WTC11 (cell line): ENCODE measurements around the gene RAMP1. TPM values are rescaled to one million over a fixed set of nuclear protein-coding genes. Genes with fewer than 3 reads are reported as not detected.

Experiments used
- ATAC-seq: fragments of 200-7000 bp; cut with Tn5 transposase; 2 replicates; pipeline ENCODE4 v1.10.0; 2021; ENCODE audit warnings: mild to moderate bottlenecking, moderate library complexity
- CTCF ChIA-PET: fragments of 300-600 bp; sonication (Branson Sonifier 250); formaldehyde crosslinking; loops from one replicate; lab custom pipeline; 2021; ENCODE audit warnings: antibody characterized with exemption; lab: Charles Lee
- POLR2A ChIA-PET: fragments of 350-600 bp; sonication (Branson Sonifier 250); formaldehyde crosslinking; loops from one replicate; lab custom pipeline; 2021; ENCODE audit warnings: antibody characterized with exemption; lab: Charles Lee
- DNase-seq: peaks from one replicate; pipeline ENCODE4 v3.0.0; 2021; ENCODE audit warnings: low spot score
- H3K27ac Mint-ChIP-seq: 2 replicates; pipeline ENCODE4 v1.8.0; 2021; ENCODE audit warnings: mixed read lengths
- H3K27me3 Mint-ChIP-seq: 2 replicates; pipeline ENCODE4 v1.8.0; 2021; ENCODE audit warnings: low read depth, mild to moderate bottlenecking, moderate library complexity, mixed read lengths
- H3K36me3 Mint-ChIP-seq: 2 replicates; pipeline ENCODE4 v1.8.0; 2021; ENCODE audit warnings: mixed read lengths
- H3K4me1 Mint-ChIP-seq: 2 replicates; pipeline ENCODE4 v1.8.0; 2022; ENCODE audit warnings: mixed read lengths
- H3K4me3 Mint-ChIP-seq: 2 replicates; pipeline ENCODE4 v1.8.0; 2021; ENCODE audit warnings: mild to moderate bottlenecking, moderate library complexity, mixed read lengths
- H3K9me3 Mint-ChIP-seq: 2 replicates; pipeline ENCODE4 v1.8.0; 2021; ENCODE audit warnings: mixed read lengths
- CBFB ChIP-seq: sonication (generic); formaldehyde crosslinking; IDR thresholded peaks from 2 replicates; pipeline ENCODE4 v1.8.1; 2022; ENCODE audit warnings: mild to moderate bottlenecking, low read depth, missing genetic modification reagents
- ELF4 ChIP-seq: sonication (generic); formaldehyde crosslinking; IDR thresholded peaks from 2 replicates; pipeline ENCODE4 v1.8.1; 2022; ENCODE audit warnings: low read depth, mild to moderate bottlenecking, moderate library complexity, missing genetic modification reagents
- EMX1 ChIP-seq: fragments of 250-450 bp; sonication (Bioruptor Pico); IDR thresholded peaks from 2 replicates; pipeline ENCODE4 v1.8.0; 2021; ENCODE audit warnings: mild to moderate bottlenecking
- GTF2I ChIP-seq: fragments of 250-450 bp; sonication (Bioruptor Pico); conservative IDR thresholded peaks from 2 replicates; pipeline ENCODE4 v1.4.0; 2021; ENCODE audit warnings: mild to moderate bottlenecking
- NR2C2 ChIP-seq: sonication (generic); formaldehyde crosslinking; IDR thresholded peaks from 2 replicates; pipeline ENCODE4 v1.8.0; 2022; ENCODE audit warnings: mild to moderate bottlenecking, missing genetic modification reagents
- SMAD3 ChIP-seq: sonication (generic); formaldehyde crosslinking; IDR thresholded peaks from 2 replicates; pipeline ENCODE4 v1.8.0; 2022; ENCODE audit warnings: missing genetic modification reagents, mild to moderate bottlenecking, borderline replicate concordance
- TEAD1 ChIP-seq: sonication (generic); formaldehyde crosslinking; IDR thresholded peaks from 2 replicates; pipeline ENCODE4 v1.8.0; 2022; ENCODE audit warnings: mild to moderate bottlenecking, missing genetic modification reagents
- TP53 ChIP-seq: sonication (generic); formaldehyde crosslinking; IDR thresholded peaks from 2 replicates; pipeline ENCODE4 v1.8.1; 2023; ENCODE audit warnings: mild to moderate bottlenecking, missing genetic modification reagents
- ZNF138 ChIP-seq: sonication (generic); formaldehyde crosslinking; conservative IDR thresholded peaks from 2 replicates; pipeline ENCODE4 v1.8.1; 2022; ENCODE audit warnings: mild to moderate bottlenecking, moderate library complexity, missing genetic modification reagents
- ZNF219 ChIP-seq: sonication (generic); formaldehyde crosslinking; IDR thresholded peaks from 2 replicates; pipeline ENCODE4 v1.8.0; 2023; ENCODE audit warnings: missing genetic modification reagents, mild to moderate bottlenecking, borderline replicate concordance
- ZNF232 ChIP-seq: sonication (generic); formaldehyde crosslinking; IDR thresholded peaks from 2 replicates; pipeline ENCODE4 v1.8.0; 2022; ENCODE audit warnings: mild to moderate bottlenecking, missing genetic modification reagents
- ZNF416 ChIP-seq: fragments of 250-450 bp; sonication (Bioruptor Pico); IDR thresholded peaks from 2 replicates; pipeline ENCODE4 v1.9.0; 2021; ENCODE audit warnings: mild to moderate bottlenecking, inconsistent platforms
- ZNF671 ChIP-seq: fragments of 250-450 bp; sonication (Bioruptor Pico); IDR thresholded peaks from 2 replicates; pipeline ENCODE4 v1.8.0; 2021; ENCODE audit warnings: mild to moderate bottlenecking
- total RNA-seq: library from RNA; stranded (reverse); gene quantifications from 3 replicates; pipeline ENCODE4 v1.2.3, GENCODE V29; 2021
- TF ChIP-seq, protein P1 (sequence below): sonication (generic); formaldehyde crosslinking; IDR thresholded peaks from 2 replicates; pipeline ENCODE4 v1.8.0; 2022; ENCODE audit warnings: mild to moderate bottlenecking, missing genetic modification reagents
- TF ChIP-seq, protein P2 (sequence below): fragments of 250-450 bp; sonication (Bioruptor Pico); IDR thresholded peaks from 2 replicates; pipeline ENCODE4 v1.9.0; 2021; ENCODE audit warnings: mild to moderate bottlenecking
- TF ChIP-seq, protein P3 (sequence below): fragments of 250-450 bp; sonication (Bioruptor Pico); IDR thresholded peaks from 2 replicates; pipeline ENCODE4 v1.9.0; 2021; ENCODE audit warnings: mild to moderate bottlenecking, borderline replicate concordance
- TF ChIP-seq, protein P4 (sequence below): sonication (generic); formaldehyde crosslinking; conservative IDR thresholded peaks from 2 replicates; pipeline ENCODE4 v1.8.1; 2022; ENCODE audit warnings: mild to moderate bottlenecking, missing genetic modification reagents
- TF ChIP-seq, protein P5 (sequence below): sonication (generic); formaldehyde crosslinking; IDR thresholded peaks from 2 replicates; pipeline ENCODE4 v1.8.1; 2022; ENCODE audit warnings: low read depth, missing genetic modification reagents, borderline replicate concordance

RAMP1 gene
- total RNA-seq, 1 experiment from 2014 or later: 1.0 TPM

DNA sequence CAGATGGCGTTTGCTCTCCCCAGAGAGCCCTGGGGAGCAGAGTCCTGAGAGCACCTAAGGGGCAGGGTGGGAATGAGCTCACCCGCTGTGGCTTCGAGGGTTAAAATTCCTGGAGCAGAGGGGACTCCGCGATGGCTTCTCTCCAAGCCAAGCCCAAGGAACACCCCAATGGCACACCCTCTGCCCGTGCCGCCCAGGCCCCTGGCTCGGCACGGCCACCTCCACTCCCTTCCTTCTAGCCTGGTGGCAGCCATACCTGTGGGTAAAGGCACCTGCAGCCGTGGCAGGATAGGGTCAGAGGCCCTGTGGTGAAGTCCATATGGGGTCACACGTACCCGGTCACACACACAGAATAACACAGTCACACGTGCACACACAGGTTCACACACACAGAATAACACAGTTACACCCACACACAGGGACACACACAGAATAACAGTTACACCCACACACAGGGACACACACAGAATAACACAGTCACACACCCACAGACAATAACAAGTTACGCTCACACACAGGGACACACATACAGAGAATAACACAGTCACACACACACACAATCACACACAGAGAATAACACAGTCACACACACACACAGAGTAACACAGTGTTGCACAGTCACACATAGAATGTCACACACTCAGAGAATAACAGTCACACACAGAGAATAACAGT lies 50.5 kb downstream of the RAMP1 start:
- no peak overlapping the region for H3K27ac Mint-ChIP-seq
- ATAC-seq: no peak
- H3K9me3 Mint-ChIP-seq: peaks cover 14% of the 10 kb centered on the region
- no peak overlapping the region for H3K4me3 Mint-ChIP-seq
- POLR2A ChIA-PET: no interaction called here
- DNase-seq: no peak
- TF ChIP-seq GTF2I (CRISPR knock-in tag): no peak
- TF ChIP-seq, protein P1, sequence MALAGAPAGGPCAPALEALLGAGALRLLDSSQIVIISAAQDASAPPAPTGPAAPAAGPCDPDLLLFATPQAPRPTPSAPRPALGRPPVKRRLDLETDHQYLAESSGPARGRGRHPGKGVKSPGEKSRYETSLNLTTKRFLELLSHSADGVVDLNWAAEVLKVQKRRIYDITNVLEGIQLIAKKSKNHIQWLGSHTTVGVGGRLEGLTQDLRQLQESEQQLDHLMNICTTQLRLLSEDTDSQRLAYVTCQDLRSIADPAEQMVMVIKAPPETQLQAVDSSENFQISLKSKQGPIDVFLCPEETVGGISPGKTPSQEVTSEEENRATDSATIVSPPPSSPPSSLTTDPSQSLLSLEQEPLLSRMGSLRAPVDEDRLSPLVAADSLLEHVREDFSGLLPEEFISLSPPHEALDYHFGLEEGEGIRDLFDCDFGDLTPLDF: no peak
- no peaks in the 10 kb centered on the region for H3K4me1 Mint-ChIP-seq
- no peaks in the 10 kb centered on the region for H3K36me3 Mint-ChIP-seq
- no peaks in the 10 kb centered on the region; the same call in 1 of the 2 replicates for H3K27me3 Mint-ChIP-seq
- CTCF ChIA-PET: interaction anchor here (0.7 kb wide), 1 partner anchor 13 kb away, joined by 3 read pairs; no protein-coding TSS in a partner anchor

DNA sequence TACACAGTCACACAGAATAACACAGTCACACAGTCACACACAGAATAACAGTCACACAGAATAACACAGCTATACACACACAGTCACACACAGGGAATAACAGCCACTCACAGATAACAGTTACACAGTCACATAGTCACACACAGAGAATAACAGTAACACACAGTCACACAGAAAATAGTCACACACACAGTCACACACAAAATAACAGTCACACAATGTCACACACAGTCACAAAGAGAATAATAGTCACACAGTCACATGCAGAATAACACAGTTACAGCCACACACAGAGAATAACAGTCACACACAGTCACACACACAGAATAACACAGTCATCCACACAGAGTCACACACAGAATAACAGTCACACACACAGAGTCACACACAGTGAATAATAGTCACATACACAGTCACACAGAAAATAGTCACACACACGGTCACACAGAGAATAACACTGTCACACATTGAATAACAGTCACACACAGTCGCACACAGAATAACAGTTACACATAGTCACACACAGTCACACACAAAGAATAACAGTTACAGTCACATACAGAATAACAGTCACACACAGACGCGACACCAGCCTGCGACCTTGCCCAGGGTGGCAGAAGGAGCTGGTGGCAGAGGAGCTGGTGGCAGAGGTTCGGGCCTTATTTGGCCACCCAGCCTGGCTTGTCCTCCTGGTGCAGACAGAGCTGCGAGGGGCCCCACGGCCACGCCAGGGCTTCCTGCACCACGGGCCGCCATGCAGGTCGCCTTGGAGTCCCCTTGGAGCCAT lies 51.3 kb downstream of the RAMP1 start:
- H3K4me3 Mint-ChIP-seq: no peak overlapping the region
- ATAC-seq (no peak), DNase-seq (no peak)
- H3K36me3 Mint-ChIP-seq: no peaks in the 10 kb centered on the region
- H3K4me1 Mint-ChIP-seq: no peaks in the 10 kb centered on the region
- TF ChIP-seq NR2C2 (CRISPR knock-in tag): no peak
- no peak for TF ChIP-seq CBFB (CRISPR knock-in tag)
- TF ChIP-seq TP53 (CRISPR knock-in tag): no peak
- no peak for TF ChIP-seq ELF4 (CRISPR knock-in tag)
- no peak for TF ChIP-seq SMAD3 (CRISPR knock-in tag)
- TF ChIP-seq ZNF232 (CRISPR knock-in tag): no peak
- TF ChIP-seq, protein P2, sequence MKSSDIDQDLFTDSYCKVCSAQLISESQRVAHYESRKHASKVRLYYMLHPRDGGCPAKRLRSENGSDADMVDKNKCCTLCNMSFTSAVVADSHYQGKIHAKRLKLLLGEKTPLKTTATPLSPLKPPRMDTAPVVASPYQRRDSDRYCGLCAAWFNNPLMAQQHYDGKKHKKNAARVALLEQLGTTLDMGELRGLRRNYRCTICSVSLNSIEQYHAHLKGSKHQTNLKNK: no peak
- TF ChIP-seq, protein P3, sequence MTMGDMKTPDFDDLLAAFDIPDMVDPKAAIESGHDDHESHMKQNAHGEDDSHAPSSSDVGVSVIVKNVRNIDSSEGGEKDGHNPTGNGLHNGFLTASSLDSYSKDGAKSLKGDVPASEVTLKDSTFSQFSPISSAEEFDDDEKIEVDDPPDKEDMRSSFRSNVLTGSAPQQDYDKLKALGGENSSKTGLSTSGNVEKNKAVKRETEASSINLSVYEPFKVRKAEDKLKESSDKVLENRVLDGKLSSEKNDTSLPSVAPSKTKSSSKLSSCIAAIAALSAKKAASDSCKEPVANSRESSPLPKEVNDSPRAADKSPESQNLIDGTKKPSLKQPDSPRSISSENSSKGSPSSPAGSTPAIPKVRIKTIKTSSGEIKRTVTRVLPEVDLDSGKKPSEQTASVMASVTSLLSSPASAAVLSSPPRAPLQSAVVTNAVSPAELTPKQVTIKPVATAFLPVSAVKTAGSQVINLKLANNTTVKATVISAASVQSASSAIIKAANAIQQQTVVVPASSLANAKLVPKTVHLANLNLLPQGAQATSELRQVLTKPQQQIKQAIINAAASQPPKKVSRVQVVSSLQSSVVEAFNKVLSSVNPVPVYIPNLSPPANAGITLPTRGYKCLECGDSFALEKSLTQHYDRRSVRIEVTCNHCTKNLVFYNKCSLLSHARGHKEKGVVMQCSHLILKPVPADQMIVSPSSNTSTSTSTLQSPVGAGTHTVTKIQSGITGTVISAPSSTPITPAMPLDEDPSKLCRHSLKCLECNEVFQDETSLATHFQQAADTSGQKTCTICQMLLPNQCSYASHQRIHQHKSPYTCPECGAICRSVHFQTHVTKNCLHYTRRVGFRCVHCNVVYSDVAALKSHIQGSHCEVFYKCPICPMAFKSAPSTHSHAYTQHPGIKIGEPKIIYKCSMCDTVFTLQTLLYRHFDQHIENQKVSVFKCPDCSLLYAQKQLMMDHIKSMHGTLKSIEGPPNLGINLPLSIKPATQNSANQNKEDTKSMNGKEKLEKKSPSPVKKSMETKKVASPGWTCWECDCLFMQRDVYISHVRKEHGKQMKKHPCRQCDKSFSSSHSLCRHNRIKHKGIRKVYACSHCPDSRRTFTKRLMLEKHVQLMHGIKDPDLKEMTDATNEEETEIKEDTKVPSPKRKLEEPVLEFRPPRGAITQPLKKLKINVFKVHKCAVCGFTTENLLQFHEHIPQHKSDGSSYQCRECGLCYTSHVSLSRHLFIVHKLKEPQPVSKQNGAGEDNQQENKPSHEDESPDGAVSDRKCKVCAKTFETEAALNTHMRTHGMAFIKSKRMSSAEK (CRISPR knock-in tag): no peak
- no peak for TF ChIP-seq EMX1 (CRISPR knock-in tag)
- TF ChIP-seq ZNF416: no peak
- TF ChIP-seq, protein P4, sequence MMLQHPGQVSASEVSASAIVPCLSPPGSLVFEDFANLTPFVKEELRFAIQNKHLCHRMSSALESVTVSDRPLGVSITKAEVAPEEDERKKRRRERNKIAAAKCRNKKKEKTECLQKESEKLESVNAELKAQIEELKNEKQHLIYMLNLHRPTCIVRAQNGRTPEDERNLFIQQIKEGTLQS (CRISPR knock-in tag): no peak
- no peak for TF ChIP-seq ZNF219 (CRISPR knock-in tag)
- TF ChIP-seq TEAD1 (CRISPR knock-in tag): no peak
- TF ChIP-seq, protein P5, sequence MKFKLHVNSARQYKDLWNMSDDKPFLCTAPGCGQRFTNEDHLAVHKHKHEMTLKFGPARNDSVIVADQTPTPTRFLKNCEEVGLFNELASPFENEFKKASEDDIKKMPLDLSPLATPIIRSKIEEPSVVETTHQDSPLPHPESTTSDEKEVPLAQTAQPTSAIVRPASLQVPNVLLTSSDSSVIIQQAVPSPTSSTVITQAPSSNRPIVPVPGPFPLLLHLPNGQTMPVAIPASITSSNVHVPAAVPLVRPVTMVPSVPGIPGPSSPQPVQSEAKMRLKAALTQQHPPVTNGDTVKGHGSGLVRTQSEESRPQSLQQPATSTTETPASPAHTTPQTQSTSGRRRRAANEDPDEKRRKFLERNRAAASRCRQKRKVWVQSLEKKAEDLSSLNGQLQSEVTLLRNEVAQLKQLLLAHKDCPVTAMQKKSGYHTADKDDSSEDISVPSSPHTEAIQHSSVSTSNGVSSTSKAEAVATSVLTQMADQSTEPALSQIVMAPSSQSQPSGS (CRISPR knock-in tag): no peak
- no peak for TF ChIP-seq ZNF138
- TF ChIP-seq ZNF671 (CRISPR knock-in tag): no peak
- no peaks in the 10 kb centered on the region; the same call in 1 of the 2 replicates for H3K27me3 Mint-ChIP-seq
- H3K9me3 Mint-ChIP-seq: peaks cover 14% of the 10 kb centered on the region
- POLR2A ChIA-PET: no interaction called here
- CTCF ChIA-PET: interaction anchor here (4.1 kb wide), 1 partner anchor 12 kb away, joined by 26 read pairs; no protein-coding TSS in a partner anchor
- no peak overlapping the region for H3K27ac Mint-ChIP-seq
